Choroid plexus epithelial cell (primary cell): Measurements from ENCODE around the gene FA2H.

Experiments used
- DNase-seq: peaks from one replicate; pipeline ENCODE4 v3.0.0-alpha.2; 2010; ENCODE audit warnings: low read depth
- H3K4me3 ChIP-seq: 2 replicates; pipeline ENCODE4 v1.5.1; 2011; ENCODE audit warnings: low read depth, mild to moderate bottlenecking, control low read depth, low read length, moderate library complexity
- TF ChIP-seq, protein P1 (sequence below): conservative IDR thresholded peaks from 2 replicates; pipeline ENCODE4 v1.5.1; 2011; ENCODE audit warnings: low read depth, mild to moderate bottlenecking, control low read depth, inconsistent platforms, low read length, moderate library complexity

FA2H gene

DNA sequence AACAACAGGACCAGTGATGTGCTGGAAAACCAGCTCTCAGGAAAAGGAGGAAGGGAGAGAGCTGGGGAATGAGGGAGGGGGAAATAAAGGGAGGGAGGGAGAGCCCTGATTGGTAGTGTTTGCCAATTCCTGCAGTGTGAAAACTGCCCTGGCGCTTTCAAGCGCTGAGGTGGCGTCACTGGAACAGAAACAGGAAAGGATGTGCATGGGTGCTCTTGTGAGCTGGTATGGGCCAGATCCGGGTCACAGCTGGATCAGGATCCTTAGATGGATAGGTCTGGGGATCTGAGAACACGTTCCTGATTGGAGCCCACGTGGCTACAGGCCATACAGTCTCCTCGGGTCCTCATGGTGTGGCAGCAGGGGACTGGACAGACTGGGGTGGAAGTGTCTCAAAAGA, 57.3 kb downstream of the FA2H start:
- no peak overlapping the region for H3K4me3 ChIP-seq
- no peak for DNase-seq
- TF ChIP-seq, protein P1, sequence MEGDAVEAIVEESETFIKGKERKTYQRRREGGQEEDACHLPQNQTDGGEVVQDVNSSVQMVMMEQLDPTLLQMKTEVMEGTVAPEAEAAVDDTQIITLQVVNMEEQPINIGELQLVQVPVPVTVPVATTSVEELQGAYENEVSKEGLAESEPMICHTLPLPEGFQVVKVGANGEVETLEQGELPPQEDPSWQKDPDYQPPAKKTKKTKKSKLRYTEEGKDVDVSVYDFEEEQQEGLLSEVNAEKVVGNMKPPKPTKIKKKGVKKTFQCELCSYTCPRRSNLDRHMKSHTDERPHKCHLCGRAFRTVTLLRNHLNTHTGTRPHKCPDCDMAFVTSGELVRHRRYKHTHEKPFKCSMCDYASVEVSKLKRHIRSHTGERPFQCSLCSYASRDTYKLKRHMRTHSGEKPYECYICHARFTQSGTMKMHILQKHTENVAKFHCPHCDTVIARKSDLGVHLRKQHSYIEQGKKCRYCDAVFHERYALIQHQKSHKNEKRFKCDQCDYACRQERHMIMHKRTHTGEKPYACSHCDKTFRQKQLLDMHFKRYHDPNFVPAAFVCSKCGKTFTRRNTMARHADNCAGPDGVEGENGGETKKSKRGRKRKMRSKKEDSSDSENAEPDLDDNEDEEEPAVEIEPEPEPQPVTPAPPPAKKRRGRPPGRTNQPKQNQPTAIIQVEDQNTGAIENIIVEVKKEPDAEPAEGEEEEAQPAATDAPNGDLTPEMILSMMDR, result no peak

DNA sequence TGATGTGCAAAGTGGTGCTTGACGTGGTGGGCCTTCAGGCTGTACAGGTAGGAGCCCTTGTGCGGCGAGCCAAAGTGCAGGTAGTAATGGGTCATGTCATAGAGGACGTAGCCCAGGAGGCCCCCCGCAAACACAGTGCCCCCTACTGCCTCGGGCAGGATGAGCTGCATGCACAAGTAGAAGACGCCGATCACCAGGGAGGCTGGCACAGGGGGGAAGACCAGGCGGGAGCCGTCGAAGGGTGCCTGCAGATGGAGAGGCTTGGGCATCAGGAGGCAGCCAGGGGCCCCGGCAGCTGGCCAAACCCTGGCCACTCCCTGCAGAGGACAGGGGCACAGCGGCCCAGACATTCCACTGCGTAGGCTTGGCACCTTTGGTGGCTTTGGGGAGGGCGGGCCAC, 58.3 kb downstream of the FA2H start:
- H3K4me3 ChIP-seq, result no peak overlapping the region
- TF ChIP-seq, protein P1, result no peak
- DNase-seq, result no peak

DNA sequence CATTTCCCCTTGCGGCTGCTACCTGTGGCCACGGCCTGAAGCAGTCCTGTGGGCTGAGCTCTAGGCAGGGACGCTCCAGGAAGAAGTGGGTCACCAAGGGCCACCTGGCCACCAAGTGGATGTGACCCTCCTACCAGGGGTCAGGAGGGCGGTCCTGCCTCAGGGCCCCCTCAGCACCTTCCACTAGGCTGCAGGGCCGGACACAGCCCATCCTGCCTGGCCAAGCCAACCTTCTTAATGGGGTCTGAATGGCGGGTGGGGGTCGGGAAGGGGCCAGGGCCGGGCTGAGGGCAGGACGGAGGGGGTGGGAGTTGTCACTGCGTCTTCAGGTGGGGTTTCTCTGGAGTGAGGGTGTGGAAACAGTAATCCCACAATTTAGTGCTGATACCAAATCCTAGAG, 60.7 kb downstream of the FA2H start:
- no peak for DNase-seq
- H3K4me3 ChIP-seq, result no peak overlapping the region
- TF ChIP-seq, protein P1, result no peak

DNA sequence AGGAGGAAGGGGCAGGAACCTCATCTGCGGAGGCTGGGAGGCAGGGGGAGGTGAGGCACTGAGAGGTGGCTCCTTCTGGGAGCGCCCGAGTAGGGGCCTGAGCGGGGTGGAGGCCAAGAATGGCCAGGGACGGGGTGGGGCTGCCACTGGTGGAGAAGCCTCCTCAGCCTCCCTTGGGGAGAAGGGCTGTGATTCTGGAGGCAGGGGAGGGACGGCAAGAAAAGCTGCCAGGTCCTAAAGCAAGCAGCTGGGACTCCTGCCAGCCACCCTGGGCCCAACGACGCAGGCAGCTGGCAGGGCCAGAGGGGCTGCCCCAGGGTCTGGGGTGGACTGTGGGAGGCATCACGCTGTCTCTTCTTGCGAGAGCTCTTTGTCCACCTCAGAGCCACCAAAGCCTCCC, 61.3 kb downstream of the FA2H start:
- DNase-seq, result no peak
- no peak overlapping the region for H3K4me3 ChIP-seq
- TF ChIP-seq, protein P1, result no peak

DNA sequence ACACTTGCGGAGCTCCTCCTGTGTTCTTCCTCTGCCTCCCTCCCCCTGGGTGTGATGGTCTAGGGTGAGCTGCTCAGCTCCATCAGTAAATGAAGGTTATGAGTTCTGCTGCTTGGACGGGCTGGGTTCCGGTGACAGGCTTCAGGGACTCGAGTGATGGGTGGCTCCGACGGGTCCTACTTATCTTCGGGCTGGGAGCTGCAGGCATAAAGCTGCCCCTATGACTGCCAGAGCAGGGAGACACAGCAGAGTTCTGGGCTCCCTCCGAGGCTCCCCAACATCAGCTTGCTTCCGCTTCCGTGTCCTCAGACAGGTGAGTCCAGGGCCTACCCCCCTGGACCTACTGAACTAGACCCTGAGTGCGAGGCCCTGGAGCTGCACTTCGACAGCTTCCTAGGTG, 62.7 kb downstream of the FA2H start:
- TF ChIP-seq, protein P1, result no peak
- no peak for DNase-seq
- H3K4me3 ChIP-seq, result no peak overlapping the region

DNA sequence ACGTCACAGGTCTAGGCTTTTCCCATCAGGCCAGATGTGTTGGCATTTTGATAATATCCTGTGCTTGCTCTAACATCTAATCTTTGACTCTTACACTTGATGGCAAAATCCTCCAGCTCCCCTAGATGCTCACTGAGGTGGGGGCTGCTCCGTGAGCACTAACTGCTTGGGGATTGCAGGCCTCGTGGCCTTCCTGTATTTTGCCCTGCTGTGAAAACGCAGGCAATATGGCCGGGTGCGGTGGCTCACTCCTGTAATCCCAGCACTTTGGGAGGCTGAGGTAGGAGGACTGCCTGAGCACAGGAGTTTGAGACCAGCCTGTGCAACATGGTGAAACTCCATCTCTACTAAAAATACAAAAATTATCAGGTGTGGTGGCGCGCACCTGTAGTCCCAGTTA, 64.2 kb downstream of the FA2H start:
- no peak for DNase-seq
- no peak overlapping the region for H3K4me3 ChIP-seq
- TF ChIP-seq, protein P1, result no peak

DNA sequence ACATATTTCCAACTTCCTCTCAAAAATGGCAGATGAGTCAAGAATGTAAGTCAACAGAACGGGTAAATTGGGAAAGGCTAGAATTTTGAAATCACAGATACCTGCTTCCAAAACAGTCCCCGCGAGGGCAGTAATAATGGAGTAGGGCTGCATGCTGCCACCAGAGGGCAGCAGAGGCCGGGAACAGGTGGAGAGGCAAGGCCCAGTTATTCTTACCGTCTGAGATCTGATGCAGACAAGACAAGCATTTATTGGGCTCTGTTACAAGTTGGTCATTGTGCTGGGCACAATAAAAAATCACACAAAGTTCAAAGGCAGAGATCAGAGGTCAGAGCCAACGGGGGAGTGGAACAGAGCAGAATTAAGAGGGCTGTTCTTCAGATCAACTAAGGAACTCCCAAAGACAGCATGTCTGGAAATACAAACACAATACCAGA, 65.2 kb downstream of the FA2H start:
- TF ChIP-seq, protein P1, result peak; percentile 99

More for the DNA sequence above, 65.2 kb downstream of the FA2H start:
- DNase-seq, result peak; percentile 86
- H3K4me3 ChIP-seq, result no peak overlapping the region
